Measurements from ENCODE around the gene GPHA2. TPM values are rescaled to one million over a fixed set of nuclear protein-coding genes. Genes with fewer than 3 reads are reported as not detected.

The GPHA2 gene
- total and polyA plus RNA-seq, 2 of the 13 experiments (the other 11 are each of a cell fraction or from before 2014, with no cell fraction given): 13.0 to 19.1 TPM

DNA sequence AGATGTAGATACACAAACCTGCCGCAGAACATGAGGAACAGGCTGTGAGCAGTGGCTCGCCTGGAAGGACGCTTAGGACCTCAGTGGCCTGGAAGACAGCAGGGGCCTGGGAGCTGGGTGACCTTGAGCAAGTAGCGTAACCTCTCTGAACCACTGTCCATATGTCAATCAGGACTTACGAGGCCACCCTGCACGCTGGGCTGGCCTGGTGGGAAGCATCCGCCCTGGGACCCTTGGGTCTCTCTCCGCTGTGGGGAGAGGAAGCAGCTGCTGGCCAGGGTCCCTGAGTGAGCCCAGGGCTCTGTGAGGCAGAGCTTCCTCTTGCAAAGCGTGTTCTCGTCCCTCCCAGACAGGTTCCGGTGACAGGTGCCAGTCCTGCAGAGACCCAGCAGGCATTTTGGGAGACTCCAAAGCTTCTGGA lies 43.3 kb downstream of the GPHA2 start (continued):
- no peak for TF ChIP-seq POLR2A (IDR thresholded peaks at IDR 0.05; ENCODE audit: insufficient read depth in 1 of 2, low read depth in 2 of 2, low read length in 2 of 2)

DNA sequence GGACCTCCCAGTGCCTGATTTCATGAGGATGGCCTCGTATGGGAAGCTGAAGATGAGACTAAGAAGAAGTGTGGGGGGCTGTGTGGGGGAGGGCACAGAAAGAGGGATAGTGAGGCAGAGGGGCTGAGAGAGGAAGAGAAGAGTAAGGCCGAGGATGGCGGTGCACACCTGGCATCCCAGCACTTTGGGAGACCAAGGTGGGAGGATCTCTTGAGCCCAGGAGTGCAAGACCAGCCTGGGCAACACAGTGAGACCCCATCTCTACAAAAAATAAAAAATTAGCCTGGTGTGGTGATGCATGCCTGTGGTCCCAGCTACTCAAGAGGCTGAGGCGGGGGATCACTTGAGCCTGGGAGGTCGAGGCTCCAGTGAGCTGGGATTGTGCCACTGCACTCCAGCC lies 43.8 kb downstream of the GPHA2 start:
- peak overlapping the region; percentile 96 for H3K9ac ChIP-seq (ENCODE audit: insufficient read depth, low read depth, low read length)
- no peak overlapping the region for H2AFZ ChIP-seq (ENCODE audit: low read length)
- no peak for FAIRE-seq
- intact Hi-C loops (cut with micrococcal nuclease; ENCODE audit: unreplicated experiment) (no loop called here), in situ Hi-C loops (cut with HindIII; ENCODE audit: extremely low pct_ligation_motif_present, low pct_unique_long_range_greater_than_20kb) (loop anchor here (5.0 kb wide), 2 partner anchors 45 to 105 kb away; no protein-coding TSS in a partner anchor)
- peaks cover 10% of the 10 kb centered on the region; the same call in 1 of the 2 replicates for H4K20me1 ChIP-seq (ENCODE audit: insufficient read depth, low read length)
- H3K36me3 ChIP-seq (replicated peaks in 1 of 2; ENCODE audit: control insufficient read depth in 1 of 2, insufficient read depth in 2 of 2, low read length in 2 of 2): peaks cover 0 to 5% of the 10 kb centered on the region in 2 experiments; a peak in 1 of 5 replicates
- no peak for DNase-seq (ENCODE audit: low spot score)
- no TSS peak for BruUV-seq (replicated peaks)
- POLR2A ChIA-PET: interaction anchor here (1.2 to 11.5 kb wide), 11 partner anchors 9 to 243 kb away, joined by 3 to 132 read pairs (median 6); partner anchors contain the start of genes ARL2, BATF2, CDC42BPG and EHD1
- peak overlapping the region; percentile 88 for H3K27ac ChIP-seq (ENCODE audit: extremely low read length, insufficient read depth, low read length)
- ATAC-seq: no peak
- no peaks in the 10 kb centered on the region for H3K9me3 ChIP-seq (ENCODE audit: low read length)
- H3K4me1 ChIP-seq (ENCODE audit: insufficient read depth, low read length): peaks cover 69% of the 10 kb centered on the region
- CTCF ChIA-PET (ENCODE audit: low intra/inter-chr PET ratio, low total read pairs): interaction anchor here (3.9 kb wide), 1 partner anchor 45 kb away, joined by 72 read pairs; no protein-coding TSS in a partner anchor
- peaks cover 27% of the 10 kb centered on the region for H3K79me2 ChIP-seq (ENCODE audit: insufficient read depth, low read length)
- peak overlapping the region; percentile 80 to 96 (median 95) for H3K4me3 ChIP-seq (replicated peaks in 1 of 3; ENCODE audit: insufficient read depth in 1 of 3, low read depth in 2 of 3, low read length in 3 of 3)
- H3K4me2 ChIP-seq (ENCODE audit: low read depth, low read length): peak overlapping the region; percentile 94
- 50% methylated on average over 5 of the region's 5 CpGs for WGBS (ENCODE audit: low lambda C conversion rate)
- H3K27me3 ChIP-seq (ENCODE audit: control insufficient read depth in 1 of 2, insufficient read depth in 2 of 2, low read length in 2 of 2): no peaks in the 10 kb centered on the region; a peak in 1 of 5 replicates
- TF ChIP-seq TBP (CRISPR knock-in tag; IDR thresholded peaks at IDR 0.05): no peak
- 0 out of 2 replicates have a peak, but pooled peaks have one; percentile 19 for TF ChIP-seq TOPORS (CRISPR knock-in tag; IDR thresholded peaks at IDR 0.05)
- TF ChIP-seq, protein P1, sequence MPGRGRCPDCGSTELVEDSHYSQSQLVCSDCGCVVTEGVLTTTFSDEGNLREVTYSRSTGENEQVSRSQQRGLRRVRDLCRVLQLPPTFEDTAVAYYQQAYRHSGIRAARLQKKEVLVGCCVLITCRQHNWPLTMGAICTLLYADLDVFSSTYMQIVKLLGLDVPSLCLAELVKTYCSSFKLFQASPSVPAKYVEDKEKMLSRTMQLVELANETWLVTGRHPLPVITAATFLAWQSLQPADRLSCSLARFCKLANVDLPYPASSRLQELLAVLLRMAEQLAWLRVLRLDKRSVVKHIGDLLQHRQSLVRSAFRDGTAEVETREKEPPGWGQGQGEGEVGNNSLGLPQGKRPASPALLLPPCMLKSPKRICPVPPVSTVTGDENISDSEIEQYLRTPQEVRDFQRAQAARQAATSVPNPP (CRISPR knock-in tag; IDR thresholded peaks at IDR 0.05): no peak
- TF ChIP-seq KLF15 (CRISPR knock-in tag; IDR thresholded peaks at IDR 0.05; ENCODE audit: borderline replicate concordance): no peak
- TF ChIP-seq, protein P2, sequence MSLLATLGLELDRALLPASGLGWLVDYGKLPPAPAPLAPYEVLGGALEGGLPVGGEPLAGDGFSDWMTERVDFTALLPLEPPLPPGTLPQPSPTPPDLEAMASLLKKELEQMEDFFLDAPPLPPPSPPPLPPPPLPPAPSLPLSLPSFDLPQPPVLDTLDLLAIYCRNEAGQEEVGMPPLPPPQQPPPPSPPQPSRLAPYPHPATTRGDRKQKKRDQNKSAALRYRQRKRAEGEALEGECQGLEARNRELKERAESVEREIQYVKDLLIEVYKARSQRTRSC (CRISPR knock-in tag; IDR thresholded peaks at IDR 0.05; ENCODE audit: low read depth): no peak
- TF ChIP-seq AGO2 (optimal IDR thresholded peaks at IDR 0.05; ENCODE audit: low read depth, low read length): no peak
- no peak for TF ChIP-seq KLF12 (CRISPR knock-in tag; IDR thresholded peaks at IDR 0.05; ENCODE audit: borderline replicate concordance)
- TF ChIP-seq ATRX (CRISPR knock-in tag; IDR thresholded peaks at IDR 0.05; ENCODE audit: borderline replicate concordance): no peak
- TF ChIP-seq KAT8 (CRISPR knock-in tag; IDR thresholded peaks at IDR 0.05): no peak
- no peak for TF ChIP-seq FLYWCH1 (CRISPR knock-in tag; IDR thresholded peaks at IDR 0.05)
- TF ChIP-seq, protein P3, sequence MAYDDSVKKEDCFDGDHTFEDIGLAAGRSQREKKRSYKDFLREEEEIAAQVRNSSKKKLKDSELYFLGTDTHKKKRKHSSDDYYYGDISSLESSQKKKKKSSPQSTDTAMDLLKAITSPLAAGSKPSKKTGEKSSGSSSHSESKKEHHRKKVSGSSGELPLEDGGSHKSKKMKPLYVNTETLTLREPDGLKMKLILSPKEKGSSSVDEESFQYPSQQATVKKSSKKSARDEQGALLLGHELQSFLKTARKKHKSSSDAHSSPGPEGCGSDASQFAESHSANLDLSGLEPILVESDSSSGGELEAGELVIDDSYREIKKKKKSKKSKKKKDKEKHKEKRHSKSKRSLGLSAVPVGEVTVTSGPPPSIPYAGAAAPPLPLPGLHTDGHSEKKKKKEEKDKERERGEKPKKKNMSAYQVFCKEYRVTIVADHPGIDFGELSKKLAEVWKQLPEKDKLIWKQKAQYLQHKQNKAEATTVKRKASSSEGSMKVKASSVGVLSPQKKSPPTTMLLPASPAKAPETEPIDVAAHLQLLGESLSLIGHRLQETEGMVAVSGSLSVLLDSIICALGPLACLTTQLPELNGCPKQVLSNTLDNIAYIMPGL (CRISPR knock-in tag; IDR thresholded peaks at IDR 0.05; ENCODE audit: borderline replicate concordance in 1 of 2, low read depth in 1 of 2): no peak
- no peak for TF ChIP-seq RCOR2 (CRISPR knock-in tag; IDR thresholded peaks at IDR 0.05)
- TF ChIP-seq, protein P4, sequence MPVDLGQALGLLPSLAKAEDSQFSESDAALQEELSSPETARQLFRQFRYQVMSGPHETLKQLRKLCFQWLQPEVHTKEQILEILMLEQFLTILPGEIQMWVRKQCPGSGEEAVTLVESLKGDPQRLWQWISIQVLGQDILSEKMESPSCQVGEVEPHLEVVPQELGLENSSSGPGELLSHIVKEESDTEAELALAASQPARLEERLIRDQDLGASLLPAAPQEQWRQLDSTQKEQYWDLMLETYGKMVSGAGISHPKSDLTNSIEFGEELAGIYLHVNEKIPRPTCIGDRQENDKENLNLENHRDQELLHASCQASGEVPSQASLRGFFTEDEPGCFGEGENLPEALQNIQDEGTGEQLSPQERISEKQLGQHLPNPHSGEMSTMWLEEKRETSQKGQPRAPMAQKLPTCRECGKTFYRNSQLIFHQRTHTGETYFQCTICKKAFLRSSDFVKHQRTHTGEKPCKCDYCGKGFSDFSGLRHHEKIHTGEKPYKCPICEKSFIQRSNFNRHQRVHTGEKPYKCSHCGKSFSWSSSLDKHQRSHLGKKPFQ (CRISPR knock-in tag; IDR thresholded peaks at IDR 0.05; ENCODE audit: insufficient replicate concordance): no peak
- TF ChIP-seq ZFP82 (CRISPR knock-in tag; IDR thresholded peaks at IDR 0.05; ENCODE audit: borderline replicate concordance): no peak
- TF ChIP-seq SUZ12 (IDR thresholded peaks at IDR 0.05; ENCODE audit: low read depth, low read length): no peak
- no peak for TF ChIP-seq ZNF160 (CRISPR knock-in tag; IDR thresholded peaks at IDR 0.05)
- TF ChIP-seq SRSF4 (IDR thresholded peaks at IDR 0.05; ENCODE audit: low read depth, low read length, poor library complexity, severe bottlenecking): no peak

Measured in HepG2 (cell line).